Measurements from ENCODE around the gene ARID3A. TPM values are rescaled to one million over a fixed set of nuclear protein-coding genes. Genes with fewer than 3 reads are reported as not detected.

Gene ARID3A
- total RNA-seq, 1 donor from 2014 or later = 2.4 TPM

- no peak for DNase-seq (ENCODE audit: low spot score in 2 of 2)
- FAIRE-seq = no peak
Measured at GRCh38 chr19:907183-907853, 18.5 kb upstream of the ARID3A start.

- DNase-seq (ENCODE audit: low spot score in 2 of 2) = no peak
- no peak for FAIRE-seq
Measured at GRCh38 chr19:911197-912033, 14.4 kb upstream of the ARID3A start.

- FAIRE-seq (no peak), DNase-seq (ENCODE audit: low spot score in 2 of 2) (no peak)
Measured at GRCh38 chr19:912181-913079, 13.4 kb upstream of the ARID3A start.

GRCh38 chr19:913080-913748 is 12.6 kb upstream of the ARID3A start, which contains the start of gene R3HDM4:
TSS of gene R3HDM4 (minus strand) at chr19:913219. CDS start at chr19:913157, 62 bp downstream.
- FAIRE-seq (no peak), DNase-seq (ENCODE audit: low spot score in 2 of 2) (peak; percentile 98 to 99)

- DNase-seq (ENCODE audit: low spot score in 2 of 2) (no peak), FAIRE-seq (no peak)
Measured at GRCh38 chr19:916645-917322, 9.1 kb upstream of the ARID3A start.

GRCh38 chr19:917323-918151 is 8.3 kb upstream of the ARID3A start, which contains the start of gene KISS1R:
TSS of gene KISS1R (plus strand) at chr19:917333. CDS start at chr19:917503, 170 bp downstream.
- FAIRE-seq = no peak
- no peak for DNase-seq (ENCODE audit: low spot score in 2 of 2)

GRCh38 chr19:918152-918437 is 7.7 kb upstream of the ARID3A start:
- no peak for DNase-seq (ENCODE audit: low spot score in 2 of 2)
- FAIRE-seq = no peak

- DNase-seq (ENCODE audit: low spot score in 2 of 2) (no peak), FAIRE-seq (no peak)
Measured at GRCh38 chr19:918481-919198, 7.2 kb upstream of the ARID3A start.

- FAIRE-seq (no peak), DNase-seq (ENCODE audit: low spot score in 2 of 2) (no peak)
Measured at GRCh38 chr19:919199-920050, 6.4 kb upstream of the ARID3A start.

- FAIRE-seq (no peak), DNase-seq (ENCODE audit: low spot score in 2 of 2) (no peak)
Measured at GRCh38 chr19:920051-920864, 5.6 kb upstream of the ARID3A start.

GRCh38 chr19:924553-925086 is 1.2 kb upstream of the ARID3A start:
- DNase-seq (ENCODE audit: low spot score in 2 of 2) (no peak), FAIRE-seq (no peak)

- DNase-seq (ENCODE audit: low spot score in 2 of 2) = peak in 1 of 2 donors; percentile 57
- FAIRE-seq = no peak
Measured at GRCh38 chr19:925087-925525, 729 bp upstream of the ARID3A start.

GRCh38 chr19:926323-926588 is 421 bp downstream of the ARID3A start:
- no peak for DNase-seq (ENCODE audit: low spot score in 2 of 2)
- no peak for FAIRE-seq

GRCh38 chr19:926589-927350 is 935 bp downstream of the ARID3A start:
- FAIRE-seq (no peak), DNase-seq (ENCODE audit: low spot score in 2 of 2) (peak in 1 of 2 donors; percentile 67)

- DNase-seq (ENCODE audit: low spot score in 2 of 2) (no peak), FAIRE-seq (no peak)
Measured at GRCh38 chr19:927351-927779, 1.5 kb downstream of the ARID3A start.

Data from frontal cortex (tissue), 4 donors.